ENCODE measurements around the gene ST3GAL4.

DNA sequence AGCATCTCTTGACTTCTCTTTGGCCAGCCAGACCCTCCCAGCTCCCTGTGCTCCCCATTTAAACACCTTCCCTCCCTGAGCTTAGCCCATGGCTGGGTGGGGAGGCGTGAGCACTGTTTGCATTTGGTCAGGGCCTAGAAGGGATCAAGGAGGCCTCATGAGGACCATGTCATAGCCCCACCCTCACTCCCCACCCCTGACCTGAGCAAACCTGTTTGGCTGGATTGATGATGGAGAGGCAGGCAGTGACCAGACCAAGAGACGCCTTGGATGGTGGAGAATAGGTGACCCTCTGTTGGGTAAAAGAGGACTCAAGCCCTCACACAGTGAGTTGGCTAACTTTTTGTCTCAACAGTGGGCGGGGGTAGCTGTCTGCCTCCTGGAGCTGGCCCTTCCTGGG is 49.9 kb downstream of the ST3GAL4 start:
- TF ChIP-seq REST (IDR thresholded peaks at IDR 0.05; ENCODE audit: insufficient read depth in 1 of 2, low read depth in 2 of 2, low read length in 2 of 2) = no peak
- TF ChIP-seq TAF1 (IDR thresholded peaks at IDR 0.05; ENCODE audit: borderline replicate concordance, insufficient read depth, low read length) = no peak

Data from PFSK-1 (cell line).